Naive B cell (primary cell): ENCODE results near the gene RAB3GAP1. TPM values are rescaled to one million over a fixed set of nuclear protein-coding genes. Genes with fewer than 3 reads are reported as not detected.
A peak's percentile ranks its signal among the peaks of the same experiment; 100 is the strongest.

Experiments used
- ATAC-seq, 2 donors: fragments of 150-1000 bp; cut with Tn5 transposase; 2 replicates each; pipeline ENCODE4 v1.10.0; 2021; ENCODE audit warnings: low read depth in 2 of 2, mild to moderate bottlenecking in 2 of 2, moderate library complexity in 2 of 2
- DNase-seq: peaks from one replicate; pipeline ENCODE4 v3.0.0; 2022
- H3K27ac Mint-ChIP-seq, 6 donors: one replicate each; pipeline ENCODE4 v1.8.0; 2020 to 2022; ENCODE audit warnings: mild to moderate bottlenecking in 6 of 6, mixed read lengths in 6 of 6, moderate library complexity in 5 of 6, inconsistent platforms in 2 of 6
- H3K27me3 Mint-ChIP-seq, 3 donors: one replicate each; pipeline ENCODE4 v1.8.0; 2021 to 2022; ENCODE audit warnings: mixed read lengths in 3 of 3, mild to moderate bottlenecking in 1 of 3
- H3K36me3 Mint-ChIP-seq, 2 donors: one replicate each; pipeline ENCODE4 v1.8.0; 2020 to 2022; ENCODE audit warnings: mixed read lengths in 2 of 2, inconsistent platforms in 1 of 2, mild to moderate bottlenecking in 1 of 2
- H3K4me1 Mint-ChIP-seq, 3 donors: one replicate each; pipeline ENCODE4 v1.8.0; 2020 to 2022; ENCODE audit warnings: mixed read lengths in 3 of 3, inconsistent platforms in 1 of 3, mild to moderate bottlenecking in 1 of 3, moderate library complexity in 1 of 3
- H3K4me3 Mint-ChIP-seq, 8 donors: one replicate each; pipeline ENCODE4 v1.8.0; 2020 to 2022; ENCODE audit warnings: mild to moderate bottlenecking in 8 of 8, mixed read lengths in 8 of 8, moderate library complexity in 8 of 8, inconsistent platforms in 2 of 8
- H3K9me3 Mint-ChIP-seq, 7 donors: one replicate each; pipeline ENCODE4 v1.8.0; 2020 to 2022; ENCODE audit warnings: mixed read lengths in 7 of 7, mild to moderate bottlenecking in 5 of 7, inconsistent platforms in 2 of 7, moderate library complexity in 1 of 7
- polyA plus RNA-seq, 6 donors: library from polyadenylated mRNA; unstranded; fragments of 300-500 nt; fragmentation: Illumina TruSeq; gene quantifications; one replicate each; pipeline ENCODE4 v1.2.3, GENCODE V29; 2021; ENCODE audit warnings: low read depth in 6 of 6

The RAB3GAP1 gene
- polyA plus RNA-seq: 10 to 100 TPM in 5 of 6 donors, 1 to 10 TPM in 1; 6.2 to 26.7 (median 22.5) TPM

GRCh38 chr2:135052042-135052876 is at the start of gene RAB3GAP1:
RAB3GAP1 (plus strand) TSS chr2:135052292; CDS start chr2:135052308, 16 bp downstream.
- Mint-ChIP-seq H3K27ac (peak within 1 kb of the TSS; percentile 99 to 100 (median 100)), H3K9me3 (no peaks in the 10 kb centered on the region), H3K36me3 (no peaks in the 10 kb centered on the region), H3K4me3 (peak within 1 kb of the TSS; percentile 95 to 100 (median 98)), H3K27me3 (no peaks in the 10 kb centered on the region), H3K4me1 (peaks cover 21 to 45% (median 29%) of the 10 kb centered on the region in 3 donors)
- ATAC-seq: peak; percentile 87
- DNase-seq: peak; percentile 89

- Mint-ChIP-seq H3K9me3 (no peaks in the 10 kb centered on the region), H3K36me3 (no peaks in the 10 kb centered on the region), H3K27me3 (peaks cover 11 to 15% (median 13%) of the 10 kb centered on the region in 3 donors), H3K27ac (no peak overlapping the region), H3K4me1 (peaks cover 0 to 7% (median 5%) of the 10 kb centered on the region in 3 donors), H3K4me3 (no peak overlapping the region)
- no peak for DNase-seq
- ATAC-seq: no peak
These were observed 49.3 kb upstream of the RAB3GAP1 start for GRCh38 chr2:135002836-135003235.

GRCh38 chr2:135004005-135004746 is 47.9 kb upstream of the RAB3GAP1 start:
- Mint-ChIP-seq H3K27me3 (peaks cover 11 to 15% (median 13%) of the 10 kb centered on the region in 3 donors), H3K4me3 (no peak overlapping the region), H3K9me3 (no peaks in the 10 kb centered on the region), H3K36me3 (no peaks in the 10 kb centered on the region), H3K4me1 (peaks cover 0 to 7% (median 5%) of the 10 kb centered on the region in 3 donors), H3K27ac (no peak overlapping the region)
- DNase-seq (peak; percentile 54), ATAC-seq (peak; percentile 79 to 91)

- H3K9me3 Mint-ChIP-seq: no peaks in the 10 kb centered on the region
- H3K4me3 Mint-ChIP-seq: no peak overlapping the region
- no peak overlapping the region for H3K27ac Mint-ChIP-seq
- DNase-seq: no peak
- no peak for ATAC-seq
- H3K36me3 Mint-ChIP-seq: no peaks in the 10 kb centered on the region
- peaks cover 0 to 7% (median 5%) of the 10 kb centered on the region in 3 donors for H3K4me1 Mint-ChIP-seq
- peaks cover 13 to 15% (median 15%) of the 10 kb centered on the region in 3 donors for H3K27me3 Mint-ChIP-seq
These were observed 46.3 kb upstream of the RAB3GAP1 start for GRCh38 chr2:135005753-135006152.

GRCh38 chr2:135009339-135009738 is 42.8 kb upstream of the RAB3GAP1 start:
- Mint-ChIP-seq H3K36me3 (no peaks in the 10 kb centered on the region), H3K27ac (no peak overlapping the region), H3K27me3 (peaks cover 9 to 13% (median 12%) of the 10 kb centered on the region in 3 donors), H3K9me3 (no peaks in the 10 kb centered on the region), H3K4me1 (peaks cover 0 to 4% (median 2%) of the 10 kb centered on the region in 3 donors), H3K4me3 (no peak overlapping the region)
- ATAC-seq: no peak
- DNase-seq: no peak

GRCh38 chr2:135010200-135010942 is 41.7 kb upstream of the RAB3GAP1 start:
- no peak for ATAC-seq
- Mint-ChIP-seq H3K27ac (no peak overlapping the region), H3K9me3 (no peaks in the 10 kb centered on the region), H3K4me1 (peaks cover 0 to 2% (median 0%) of the 10 kb centered on the region in 3 donors), H3K27me3 (peaks cover 0 to 6% (median 6%) of the 10 kb centered on the region in 3 donors), H3K4me3 (no peak overlapping the region), H3K36me3 (no peaks in the 10 kb centered on the region)
- no peak for DNase-seq

GRCh38 chr2:135011633-135012032 is 40.5 kb upstream of the RAB3GAP1 start:
- ATAC-seq (no peak), DNase-seq (no peak)
- no peak overlapping the region for H3K4me3 Mint-ChIP-seq
- H3K36me3 Mint-ChIP-seq: no peaks in the 10 kb centered on the region
- no peaks in the 10 kb centered on the region for H3K4me1 Mint-ChIP-seq
- no peak overlapping the region for H3K27ac Mint-ChIP-seq
- peaks cover 0 to 10% (median 0%) of the 10 kb centered on the region in 7 donors for H3K9me3 Mint-ChIP-seq
- peaks cover 0 to 4% (median 2%) of the 10 kb centered on the region in 3 donors for H3K27me3 Mint-ChIP-seq

GRCh38 chr2:135021618-135022017 is 30.5 kb upstream of the RAB3GAP1 start:
- no peak overlapping the region for H3K4me3 Mint-ChIP-seq
- H3K4me1 Mint-ChIP-seq: no peaks in the 10 kb centered on the region
- peaks cover 0 to 7% (median 4%) of the 10 kb centered on the region in 7 donors for H3K9me3 Mint-ChIP-seq
- H3K27ac Mint-ChIP-seq: no peak overlapping the region
- ATAC-seq (no peak), DNase-seq (no peak)
- peaks cover 0 to 5% (median 0%) of the 10 kb centered on the region in 3 donors for H3K27me3 Mint-ChIP-seq
- H3K36me3 Mint-ChIP-seq: no peaks in the 10 kb centered on the region

- no peak overlapping the region for H3K4me3 Mint-ChIP-seq
These were observed 28.9 kb upstream of the RAB3GAP1 start for GRCh38 chr2:135022952-135023880.

GRCh38 chr2:135023886-135024485 is 28.1 kb upstream of the RAB3GAP1 start:
- Mint-ChIP-seq H3K4me3 (no peak overlapping the region), H3K9me3 (peaks cover 0 to 7% (median 4%) of the 10 kb centered on the region in 7 donors), H3K36me3 (no peaks in the 10 kb centered on the region), H3K4me1 (no peaks in the 10 kb centered on the region), H3K27ac (no peak overlapping the region), H3K27me3 (peaks cover 5 to 9% (median 9%) of the 10 kb centered on the region in 3 donors)
- ATAC-seq (no peak), DNase-seq (no peak)

More at GRCh38 chr2:135022952-135023880, 28.9 kb upstream of the RAB3GAP1 start:
- DNase-seq (no peak), ATAC-seq (no peak)
- no peaks in the 10 kb centered on the region for H3K4me1 Mint-ChIP-seq
- H3K27ac Mint-ChIP-seq: peak overlapping the region in 2 of 6 donors; percentile 11 to 45
- no peaks in the 10 kb centered on the region for H3K36me3 Mint-ChIP-seq
- peaks cover 5 to 9% (median 9%) of the 10 kb centered on the region in 3 donors for H3K27me3 Mint-ChIP-seq
- H3K9me3 Mint-ChIP-seq: peaks cover 0 to 7% (median 4%) of the 10 kb centered on the region in 7 donors

GRCh38 chr2:135029481-135030134 is 22.5 kb upstream of the RAB3GAP1 start:
- no peak overlapping the region for H3K4me3 Mint-ChIP-seq
- ATAC-seq (no peak), DNase-seq (no peak)
- peaks cover 0 to 7% of the 10 kb centered on the region in 2 donors for H3K36me3 Mint-ChIP-seq
- H3K27ac Mint-ChIP-seq: no peak overlapping the region
- H3K9me3 Mint-ChIP-seq: peaks cover 0 to 5% (median 0%) of the 10 kb centered on the region in 7 donors
- H3K27me3 Mint-ChIP-seq: peaks cover 8 to 19% (median 15%) of the 10 kb centered on the region in 3 donors
- H3K4me1 Mint-ChIP-seq: no peaks in the 10 kb centered on the region
